Middle frontal gyrus (tissue), 1 donor: Measurements from ENCODE around the gene TM7SF3.
"Not testable (repeated sequence)": the region's sequence is repeated elsewhere in the genome, so short reads cannot be mapped to it uniquely, and the experiment has no call there.

Source experiments
- DNase-seq: peaks from one replicate; pipeline ENCODE4 v3.0.0-alpha.2; 2015; ENCODE audit warnings: low spot score; ENCODE audit errors: extremely low spot score

Gene TM7SF3

GRCh38 chr12:27014085-27014858 is at the start of gene TM7SF3:
Gene TM7SF3 (minus strand): TSS chr12:27014384. CDS start chr12:27014168, 216 bp downstream.
- peak; percentile 87 for DNase-seq

GRCh38 chr12:27063250-27063851 is 49.2 kb upstream of the TM7SF3 start:
- DNase-seq, result no peak

GRCh38 chr12:27061317-27061716 is 47.1 kb upstream of the TM7SF3 start:
- DNase-seq, result no peak

GRCh38 chr12:27060740-27061139 is 46.6 kb upstream of the TM7SF3 start:
- DNase-seq, result no peak

- no peak for DNase-seq
Measured at GRCh38 chr12:27057543-27057942, 43.4 kb upstream of the TM7SF3 start.

- no peak for DNase-seq
Measured at GRCh38 chr12:27055966-27056365, 41.8 kb upstream of the TM7SF3 start.

- DNase-seq, result no peak
Measured at GRCh38 chr12:27052742-27053141, 38.6 kb upstream of the TM7SF3 start.

GRCh38 chr12:27052176-27052575 is 38.0 kb upstream of the TM7SF3 start:
- DNase-seq, result no peak

- no peak for DNase-seq
Measured at GRCh38 chr12:27048822-27049752, 34.9 kb upstream of the TM7SF3 start.

- not testable (repeated sequence) for DNase-seq
Measured at GRCh38 chr12:27042018-27042417, 27.8 kb upstream of the TM7SF3 start.

GRCh38 chr12:27040637-27041036 is 26.5 kb upstream of the TM7SF3 start:
- DNase-seq, result not testable (repeated sequence)

- no peak for DNase-seq
Measured at GRCh38 chr12:27034607-27035293, 20.6 kb upstream of the TM7SF3 start.

- DNase-seq, result no peak
Measured at GRCh38 chr12:27032679-27033078, 18.5 kb upstream of the TM7SF3 start.

- no peak for DNase-seq
Measured at GRCh38 chr12:27031531-27031930, 17.3 kb upstream of the TM7SF3 start.

GRCh38 chr12:27026257-27026656 is 12.1 kb upstream of the TM7SF3 start:
- DNase-seq, result no peak

- DNase-seq, result no peak
Measured at GRCh38 chr12:27025116-27025515, 10.9 kb upstream of the TM7SF3 start.

- no peak for DNase-seq
Measured at GRCh38 chr12:27024291-27024690, 10.1 kb upstream of the TM7SF3 start.

- DNase-seq, result no peak
Measured at GRCh38 chr12:27020761-27021160, 6.6 kb upstream of the TM7SF3 start.

- DNase-seq, result no peak
Measured at GRCh38 chr12:27018037-27018436, 3.9 kb upstream of the TM7SF3 start.

- DNase-seq, result not testable (repeated sequence)
Measured at GRCh38 chr12:27017163-27017823, 3.1 kb upstream of the TM7SF3 start.

GRCh38 chr12:27015730-27016076 is 1.5 kb upstream of the TM7SF3 start:
- no peak for DNase-seq
